GM23338 (cell line): ENCODE results near the gene CD48. TPM values are rescaled to one million over a fixed set of nuclear protein-coding genes. Genes with fewer than 3 reads are reported as not detected.

Experiments
- ATAC-seq: fragments of 200-7000 bp; cut with Tn5 transposase; 3 replicates; pipeline ENCODE4 v1.9.1; 2020
- DNase-seq: peaks from one replicate; pipeline ENCODE4 v3.0.0-alpha.2; 2015; ENCODE audit warnings: low spot score
- H2AFZ ChIP-seq: fragments of 200-600 bp; sonication (generic); 2 replicates; pipeline ENCODE4 v1.8.0; 2016; ENCODE audit warnings: antibody characterized with exemption, mild to moderate bottlenecking, moderate library complexity
- H3F3A ChIP-seq: fragments of 200-600 bp; sonication (generic); replicated peaks from 2 replicates; pipeline ENCODE4 v1.8.0; 2017; ENCODE audit warnings: antibody characterized with exemption, mixed run types, low read depth
- H3K27ac ChIP-seq: fragments of 200-600 bp; sonication (generic); 2 replicates; pipeline ENCODE4 v1.6.1; 2016; ENCODE audit warnings: low read depth
- H3K27me3 ChIP-seq: fragments of 200-600 bp; sonication (generic); 2 replicates; pipeline ENCODE4 v1.8.0; 2016; ENCODE audit warnings: mild to moderate bottlenecking, mixed run types, moderate library complexity; ENCODE audit not compliant: insufficient read depth
- H3K36me3 ChIP-seq: fragments of 200-600 bp; sonication (generic); 2 replicates; pipeline ENCODE4 v1.8.0; 2016; ENCODE audit warnings: mild to moderate bottlenecking; ENCODE audit not compliant: insufficient read depth
- H3K4me1 ChIP-seq: fragments of 200-600 bp; sonication (generic); 2 replicates; pipeline ENCODE4 v1.8.0; 2016; ENCODE audit warnings: mild to moderate bottlenecking, moderate library complexity; ENCODE audit not compliant: insufficient read depth
- H3K4me2 ChIP-seq: fragments of 200-600 bp; sonication (generic); 2 replicates; pipeline ENCODE4 v1.7.1; 2017; ENCODE audit warnings: mixed run types
- H3K4me3 ChIP-seq: fragments of 200-600 bp; sonication (generic); 2 replicates; pipeline ENCODE4 v1.6.1; 2016; ENCODE audit warnings: mixed run types
- H3K79me2 ChIP-seq: fragments of 200-600 bp; sonication (generic); replicated peaks from 2 replicates; pipeline ENCODE4 v1.8.0; 2017; ENCODE audit warnings: mild to moderate bottlenecking; ENCODE audit not compliant: insufficient read depth
- H3K9me2 ChIP-seq: fragments of 200-600 bp; sonication (generic); 2 replicates; pipeline ENCODE4 v1.8.0; 2017; ENCODE audit not compliant: insufficient read depth
- H4K20me1 ChIP-seq: fragments of 200-600 bp; sonication (generic); replicated peaks from 2 replicates; pipeline ENCODE4 v1.8.0; 2017; ENCODE audit warnings: mild to moderate bottlenecking; ENCODE audit not compliant: insufficient read depth
- H3K27ac Mint-ChIP-seq: 2 replicates; pipeline ENCODE4 v1.8.0; 2020; ENCODE audit warnings: inconsistent platforms, mild to moderate bottlenecking, moderate library complexity, mixed read lengths
- H3K27me3 Mint-ChIP-seq: 3 replicates; pipeline ENCODE4 v1.8.0; 2022; ENCODE audit warnings: low read depth, mild to moderate bottlenecking, moderate library complexity, mixed read lengths, inconsistent platforms; ENCODE audit not compliant: insufficient read depth, poor library complexity
- H3K36me3 Mint-ChIP-seq: 3 replicates; pipeline ENCODE4 v1.8.0; 2021; ENCODE audit warnings: low read depth, mild to moderate bottlenecking, inconsistent platforms, moderate library complexity, mixed read lengths
- H3K4me1 Mint-ChIP-seq: 3 replicates; pipeline ENCODE4 v1.8.0; 2020; ENCODE audit warnings: mild to moderate bottlenecking, inconsistent platforms, mixed read lengths
- H3K4me3 Mint-ChIP-seq: 3 replicates; pipeline ENCODE4 v1.8.0; 2021; ENCODE audit warnings: moderate library complexity, mild to moderate bottlenecking, inconsistent platforms, mixed read lengths
- H3K9me3 Mint-ChIP-seq: 3 replicates; pipeline ENCODE4 v1.8.0; 2020; ENCODE audit warnings: moderate library complexity, mild to moderate bottlenecking, inconsistent platforms, mixed read lengths
- CREB1 ChIP-seq: fragments of 250-450 bp; sonication (Bioruptor Pico); IDR thresholded peaks from 2 replicates; pipeline ENCODE4 v1.5.0; 2020; ENCODE audit warnings: low read depth, mild to moderate bottlenecking, moderate library complexity
- CTCF ChIP-seq, 2 experiments: fragments of 200-600 bp in 1 of 2; sonication (generic) in 1 of 2; conservative IDR thresholded peaks; 2 replicates each; pipeline versions ENCODE4 v1.5.1 to v1.6.1; 2016 to 2017; ENCODE audit warnings: antibody characterized with exemption in 2 of 2, low read depth in 2 of 2, mild to moderate bottlenecking in 2 of 2, moderate library complexity in 1 of 2
- ETS1 ChIP-seq: IDR thresholded peaks from 2 replicates; pipeline ENCODE4 v1.6.1; 2016; ENCODE audit warnings: antibody characterized with exemption
- EZH2 ChIP-seq: fragments of 200-600 bp; sonication (generic); IDR thresholded peaks from one replicate; pipeline ENCODE4 v1.8.0; 2017; ENCODE audit warnings: antibody characterized with exemption, mild to moderate bottlenecking, low read depth; ENCODE audit not compliant: unreplicated experiment
- EZH2phosphoT487 ChIP-seq: fragments of 200-600 bp; sonication (generic); IDR thresholded peaks from one replicate; pipeline ENCODE4 v1.8.1; 2018; ENCODE audit warnings: antibody characterized with exemption; ENCODE audit not compliant: unreplicated experiment
- JUNB ChIP-seq: IDR thresholded peaks from one replicate; pipeline ENCODE4 v1.6.1; 2016; ENCODE audit warnings: antibody characterized with exemption; ENCODE audit not compliant: unreplicated experiment
- NANOG ChIP-seq: IDR thresholded peaks from 2 replicates; pipeline ENCODE4 v1.6.1; 2016; ENCODE audit warnings: antibody characterized with exemption, borderline replicate concordance
- POLR2AphosphoS5 ChIP-seq: IDR thresholded peaks from 2 replicates; pipeline ENCODE4 v1.6.1; 2016; ENCODE audit warnings: antibody characterized with exemption, low read depth
- REST ChIP-seq: IDR thresholded peaks from one replicate; pipeline ENCODE4 v1.6.1; 2018; ENCODE audit warnings: antibody characterized with exemption; ENCODE audit not compliant: unreplicated experiment
- ZNF331 ChIP-seq: fragments of 250-450 bp; sonication (Bioruptor Pico); IDR thresholded peaks from 2 replicates; pipeline ENCODE4 v1.5.0; 2020; ENCODE audit warnings: low read depth, mild to moderate bottlenecking, moderate library complexity
- polyA plus RNA-seq: library from polyadenylated mRNA; unstranded; fragments of >200 nt; fragmentation: Nextera tagmentation; extraction: Ambion mirVana; gene quantifications from 2 replicates; pipeline ENCODE4 v1.2.1, GENCODE V29; 2016
- total RNA-seq: library from RNA; depleted of rRNA; stranded (reverse); fragments of >200 nt; shearing (Covaris generic); gene quantifications from 2 replicates; pipeline ENCODE4 v1.2.3, GENCODE V29; 2014

Gene CD48
- total and polyA plus RNA-seq, 2 experiments from 2014 or later: 0.34 to 0.45 TPM

GRCh38 chr1:160638926-160639325 is 72.7 kb downstream of the CD48 start:
- no peak overlapping the region for H3K27ac Mint-ChIP-seq
- no peak for TF ChIP-seq JUNB
- no peak for TF ChIP-seq NANOG
- TF ChIP-seq ZNF331 (CRISPR knock-in tag): no peak
- H3K27me3 Mint-ChIP-seq: peaks cover 5% of the 10 kb centered on the region

GRCh38 chr1:160638540-160638857 is 73.1 kb downstream of the CD48 start:
- Histone ChIP-seq H3K4me3 (no peak overlapping the region), H4K20me1 (no peaks in the 10 kb centered on the region), H3K4me2 (no peak overlapping the region), H3K4me1 (peaks cover 9% of the 10 kb centered on the region), H3K79me2 (no peaks in the 10 kb centered on the region), H3K36me3 (no peaks in the 10 kb centered on the region), H3K27ac (no peak overlapping the region), H3K9me2 (peaks cover 13% of the 10 kb centered on the region; the same call in 1 of the 2 replicates), H3F3A (no peaks in the 10 kb centered on the region), H2AFZ (no peak overlapping the region), H3K27me3 (no peaks in the 10 kb centered on the region)
- Mint-ChIP-seq H3K27me3 (peaks cover 5% of the 10 kb centered on the region), H3K9me3 (no peaks in the 10 kb centered on the region), H3K36me3 (no peaks in the 10 kb centered on the region), H3K4me1 (peaks cover 20% of the 10 kb centered on the region), H3K4me3 (no peak overlapping the region), H3K27ac (no peak overlapping the region)
- DNase-seq (no peak), ATAC-seq (no peak)
- TF ChIP-seq EZH2phosphoT487: no peak
- TF ChIP-seq EZH2: no peak
- no peak for TF ChIP-seq CREB1 (CRISPR knock-in tag)
- TF ChIP-seq POLR2AphosphoS5: no peak
- no peak for TF ChIP-seq NANOG
- TF ChIP-seq REST: no peak
- TF ChIP-seq ZNF331 (CRISPR knock-in tag): no peak
- no peak for TF ChIP-seq CTCF (conservative IDR thresholded peaks at IDR 0.05; ENCODE audit: low read depth in 2 of 2)
- no peak for TF ChIP-seq ETS1

More at GRCh38 chr1:160638926-160639325, 72.7 kb downstream of the CD48 start:
- Histone ChIP-seq H3K27ac (no peak overlapping the region), H3K79me2 (no peaks in the 10 kb centered on the region), H4K20me1 (no peaks in the 10 kb centered on the region), H3K27me3 (no peaks in the 10 kb centered on the region), H3K4me3 (no peak overlapping the region), H3K9me2 (peaks cover 13% of the 10 kb centered on the region; the same call in 1 of the 2 replicates), H3K4me2 (no peak overlapping the region), H2AFZ (no peak overlapping the region), H3K36me3 (no peaks in the 10 kb centered on the region), H3K4me1 (peaks cover 9% of the 10 kb centered on the region), H3F3A (no peaks in the 10 kb centered on the region)
- DNase-seq: no peak
- no peaks in the 10 kb centered on the region for H3K36me3 Mint-ChIP-seq
- H3K4me1 Mint-ChIP-seq: peaks cover 20% of the 10 kb centered on the region
- H3K9me3 Mint-ChIP-seq: no peaks in the 10 kb centered on the region
- no peak for ATAC-seq
- H3K4me3 Mint-ChIP-seq: no peak overlapping the region
